PC-9 (cell line): Measurements from ENCODE around the gene TMTC4.
"Not testable (repeated sequence)": the region's sequence is repeated elsewhere in the genome, so short reads cannot be mapped to it uniquely, and the experiment has no call there.

Source experiments
- EZH2 ChIP-seq: fragments of 200-600 bp; sonication (generic); IDR thresholded peaks from 2 replicates; pipeline ENCODE4 v1.8.0; 2017; ENCODE audit warnings: antibody characterized with exemption, low read depth
- TF ChIP-seq, protein P1 (sequence below): fragments of 200-600 bp; sonication (generic); conservative IDR thresholded peaks from 2 replicates; pipeline ENCODE4 v1.6.1; 2017; ENCODE audit warnings: mixed run types, antibody characterized with exemption, mild to moderate bottlenecking, moderate library complexity

DNA sequence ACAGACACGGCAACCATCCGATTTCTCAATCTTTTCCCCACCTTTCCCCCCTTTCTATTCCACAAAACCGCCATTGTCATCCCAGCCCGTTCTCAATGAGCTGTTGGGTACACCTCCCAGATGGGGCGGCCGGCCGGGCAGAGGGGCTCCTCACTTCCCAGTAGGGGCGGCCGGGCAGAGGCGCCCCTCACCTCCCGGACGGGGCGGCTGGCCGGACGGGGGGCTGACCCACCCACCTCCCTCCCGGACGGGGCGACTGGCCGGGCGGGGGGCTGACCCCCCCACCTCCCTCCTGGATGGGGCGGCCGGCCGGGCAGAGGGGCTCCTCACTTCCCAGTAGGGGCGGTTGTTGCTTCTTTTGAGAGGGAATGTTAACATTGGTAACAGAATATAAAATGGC is 55.7 kb downstream of the TMTC4 start:
- TF ChIP-seq, protein P1, sequence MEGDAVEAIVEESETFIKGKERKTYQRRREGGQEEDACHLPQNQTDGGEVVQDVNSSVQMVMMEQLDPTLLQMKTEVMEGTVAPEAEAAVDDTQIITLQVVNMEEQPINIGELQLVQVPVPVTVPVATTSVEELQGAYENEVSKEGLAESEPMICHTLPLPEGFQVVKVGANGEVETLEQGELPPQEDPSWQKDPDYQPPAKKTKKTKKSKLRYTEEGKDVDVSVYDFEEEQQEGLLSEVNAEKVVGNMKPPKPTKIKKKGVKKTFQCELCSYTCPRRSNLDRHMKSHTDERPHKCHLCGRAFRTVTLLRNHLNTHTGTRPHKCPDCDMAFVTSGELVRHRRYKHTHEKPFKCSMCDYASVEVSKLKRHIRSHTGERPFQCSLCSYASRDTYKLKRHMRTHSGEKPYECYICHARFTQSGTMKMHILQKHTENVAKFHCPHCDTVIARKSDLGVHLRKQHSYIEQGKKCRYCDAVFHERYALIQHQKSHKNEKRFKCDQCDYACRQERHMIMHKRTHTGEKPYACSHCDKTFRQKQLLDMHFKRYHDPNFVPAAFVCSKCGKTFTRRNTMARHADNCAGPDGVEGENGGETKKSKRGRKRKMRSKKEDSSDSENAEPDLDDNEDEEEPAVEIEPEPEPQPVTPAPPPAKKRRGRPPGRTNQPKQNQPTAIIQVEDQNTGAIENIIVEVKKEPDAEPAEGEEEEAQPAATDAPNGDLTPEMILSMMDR = not testable (repeated sequence)
- not testable (repeated sequence) for TF ChIP-seq EZH2
